Loucy (cell line): ENCODE measurements around the gene RHOG.

ENCODE experiments used
- H2AFZ ChIP-seq: fragments of 200-600 bp; sonication (generic); 2 replicates; pipeline ENCODE4 v1.6.0; 2016; ENCODE audit warnings: antibody characterized with exemption, mild to moderate bottlenecking, low read length, moderate library complexity
- H3F3A ChIP-seq: fragments of 200-600 bp; 2 replicates; pipeline ENCODE4 v1.6.0; 2016; ENCODE audit warnings: antibody characterized with exemption, low read depth, mild to moderate bottlenecking
- H3K27me3 ChIP-seq: fragments of 200-600 bp; sonication (generic); 2 replicates; pipeline ENCODE4 v1.6.1; 2014; ENCODE audit warnings: low read length, mild to moderate bottlenecking; ENCODE audit not compliant: insufficient read depth, poor library complexity, severe bottlenecking
- H3K36me3 ChIP-seq: fragments of 200-600 bp; sonication (generic); 2 replicates; pipeline ENCODE4 v1.6.1; 2016; ENCODE audit warnings: low read length; ENCODE audit not compliant: insufficient read depth
- H3K4me1 ChIP-seq: fragments of 200-600 bp; sonication (generic); 2 replicates; pipeline ENCODE4 v1.5.1; 2014; ENCODE audit warnings: low read length, mild to moderate bottlenecking; ENCODE audit not compliant: insufficient read depth, poor library complexity, severe bottlenecking
- H3K4me2 ChIP-seq: fragments of 200-600 bp; sonication (generic); 2 replicates; pipeline ENCODE4 v1.6.0; 2014; ENCODE audit warnings: antibody characterized with exemption, low read length, low read depth, mild to moderate bottlenecking; ENCODE audit not compliant: poor library complexity, severe bottlenecking
- H3K4me3 ChIP-seq: fragments of 200-600 bp; sonication (generic); 2 replicates; pipeline ENCODE4 v1.5.1; 2014; ENCODE audit warnings: low read length, mild to moderate bottlenecking, mixed read lengths; ENCODE audit not compliant: poor library complexity, severe bottlenecking
- H3K79me2 ChIP-seq: fragments of 200-600 bp; sonication (generic); 2 replicates; pipeline ENCODE4 v1.6.1; 2014; ENCODE audit warnings: low read length; ENCODE audit not compliant: insufficient read depth
- H3K9ac ChIP-seq: fragments of 200-600 bp; sonication (generic); 2 replicates; pipeline ENCODE4 v1.6.0; 2014; ENCODE audit warnings: mild to moderate bottlenecking, low read depth, low read length, moderate library complexity; ENCODE audit not compliant: poor library complexity, severe bottlenecking
- H3K9me2 ChIP-seq: fragments of 200-600 bp; sonication (generic); replicated peaks from 2 replicates; pipeline ENCODE4 v1.6.1; 2016; ENCODE audit warnings: low read depth, low read length, mixed read lengths
- H3K9me3 ChIP-seq: fragments of 200-600 bp; sonication (generic); 2 replicates; pipeline ENCODE4 v1.6.1; 2014; ENCODE audit warnings: mild to moderate bottlenecking, antibody characterized with exemption, low read length, low read depth; ENCODE audit not compliant: insufficient read depth
- H4K20me1 ChIP-seq: fragments of 200-600 bp; sonication (generic); 2 replicates; pipeline ENCODE4 v1.6.0; 2014; ENCODE audit warnings: antibody characterized with exemption, low read length, mild to moderate bottlenecking; ENCODE audit not compliant: insufficient read depth, poor library complexity, severe bottlenecking
- CTCF ChIP-seq: fragments of 200-600 bp; sonication (generic); conservative IDR thresholded peaks from 2 replicates; pipeline ENCODE4 v1.5.1; 2014; ENCODE audit warnings: mild to moderate bottlenecking, antibody characterized with exemption, low read length
- EZH2phosphoT487 ChIP-seq: fragments of 200-600 bp; IDR thresholded peaks from 2 replicates; pipeline ENCODE4 v1.6.1; 2018; ENCODE audit warnings: antibody characterized with exemption, mild to moderate bottlenecking, moderate library complexity, borderline replicate concordance

RHOG gene

GRCh38 chr11:3873712-3874349, 33.1 kb upstream of the RHOG start:
- Histone ChIP-seq H4K20me1 (peaks cover 18% of the 10 kb centered on the region), H3K9me3 (no peaks in the 10 kb centered on the region), H3K4me1 (peaks cover 69% of the 10 kb centered on the region), H2AFZ (no peak overlapping the region), H3F3A (peaks cover 2% of the 10 kb centered on the region; the same call in 1 of the 2 replicates), H3K36me3 (no peaks in the 10 kb centered on the region; the same call in 1 of the 2 replicates), H3K9ac (peak overlapping the region; percentile 32), H3K27me3 (no peaks in the 10 kb centered on the region), H3K9me2 (no peaks in the 10 kb centered on the region), H3K4me2 (peak overlapping the region; percentile 36), H3K4me3 (peak overlapping the region; percentile 45), H3K79me2 (peaks cover 98% of the 10 kb centered on the region)
- TF ChIP-seq EZH2phosphoT487, result no peak

- Histone ChIP-seq H3K9me2 (no peaks in the 10 kb centered on the region), H3K9me3 (no peaks in the 10 kb centered on the region), H3K36me3 (no peaks in the 10 kb centered on the region), H3K4me1 (peaks cover 83% of the 10 kb centered on the region), H3K79me2 (peaks cover 100% of the 10 kb centered on the region), H3K4me3 (peak overlapping the region; percentile 11), H4K20me1 (peaks cover 23% of the 10 kb centered on the region), H3K27me3 (no peaks in the 10 kb centered on the region), H3K9ac (peak overlapping the region; percentile 44), H3F3A (no peaks in the 10 kb centered on the region), H2AFZ (no peak overlapping the region), H3K4me2 (peak overlapping the region; percentile 66)
- TF ChIP-seq CTCF (no peak), EZH2phosphoT487 (no peak)
These were observed 26.7 kb upstream of the RHOG start for GRCh38 chr11:3867209-3868091.

- Histone ChIP-seq H3K79me2 (peaks cover 100% of the 10 kb centered on the region), H3K27me3 (no peaks in the 10 kb centered on the region), H3F3A (peaks cover under 1% of the 10 kb centered on the region; the same call in 1 of the 2 replicates), H3K9ac (peak overlapping the region; percentile 44), H3K9me2 (no peaks in the 10 kb centered on the region), H4K20me1 (peaks cover 26% of the 10 kb centered on the region), H3K9me3 (no peaks in the 10 kb centered on the region), H3K4me1 (peaks cover 83% of the 10 kb centered on the region), H3K36me3 (no peaks in the 10 kb centered on the region), H3K4me2 (peak overlapping the region; percentile 66), H3K4me3 (peak overlapping the region; percentile 43), H2AFZ (no peak overlapping the region)
- TF ChIP-seq EZH2phosphoT487 (no peak), CTCF (no peak)
These were observed 26.1 kb upstream of the RHOG start for GRCh38 chr11:3866836-3867208.
